MV-4-11 (cell line): Measurements from ENCODE around the gene CXXC1.
"Not testable (repeated sequence)": the region's sequence is repeated elsewhere in the genome, so short reads cannot be mapped to it uniquely, and the experiment has no call there.

ENCODE experiments used
- DNase-seq: peaks from one replicate; lab custom pipeline; 2025; lab: John Stamatoyannopoulos, UW

The CXXC1 gene

GRCh38 chr18:50274044-50274442 lies 13.4 kb downstream of the CXXC1 start:
- DNase-seq, result no peak

- DNase-seq, result no peak
Measured at GRCh38 chr18:50273203-50274043, 14.1 kb downstream of the CXXC1 start.

- no peak for DNase-seq
Measured at GRCh38 chr18:50272568-50272967, 14.9 kb downstream of the CXXC1 start.

- DNase-seq, result peak; percentile 30
Measured at GRCh38 chr18:50268022-50268747, 19.3 kb downstream of the CXXC1 start.

GRCh38 chr18:50266248-50266704 lies 21.2 kb downstream of the CXXC1 start, which contains the start of gene CFAP53:
Gene CFAP53, minus strand, starts transcription at chr18:50266495. Its CDS starts 91 bp downstream, at chr18:50266404.
- peak; percentile 90 for DNase-seq

- DNase-seq, result no peak
Measured at GRCh38 chr18:50262977-50263376, 24.5 kb downstream of the CXXC1 start.

DNA sequence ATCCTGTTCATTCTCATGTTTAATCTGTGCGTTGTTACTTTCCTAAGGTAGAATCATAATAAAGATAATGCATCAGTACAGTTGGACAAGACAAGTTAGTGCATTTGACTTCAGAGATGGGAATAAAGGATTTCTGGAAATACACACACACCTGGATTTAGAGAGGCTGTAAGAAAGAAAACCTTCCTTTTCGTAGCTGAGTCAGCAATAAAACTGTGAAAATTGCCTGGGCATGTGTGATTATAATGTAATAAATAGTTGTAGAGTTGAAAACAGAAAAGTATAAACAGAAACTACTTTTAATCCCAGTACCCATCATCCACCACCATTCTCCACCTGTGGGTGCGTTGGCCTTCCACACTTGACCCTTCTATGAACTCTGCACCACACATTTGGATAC lies 36.6 kb downstream of the CXXC1 start:
- no peak for DNase-seq

DNA sequence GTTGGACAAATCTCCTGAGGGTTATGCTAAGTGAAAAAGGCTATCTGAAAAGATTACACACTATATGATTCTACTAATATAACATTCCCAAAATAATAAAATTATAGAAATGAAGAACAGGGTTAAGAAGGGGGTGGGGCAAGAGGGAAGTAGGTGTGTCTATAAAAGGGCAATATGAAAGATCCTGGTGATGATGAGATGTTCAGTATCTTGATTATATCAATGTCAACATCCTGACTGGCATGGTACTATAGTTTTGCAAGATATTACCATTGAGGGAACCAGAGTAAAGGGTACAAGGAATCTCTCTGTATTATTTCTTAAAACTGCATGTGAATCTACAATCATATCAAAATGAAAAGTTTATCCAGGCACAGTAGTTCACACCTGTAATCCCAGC lies 37.9 kb downstream of the CXXC1 start:
- no peak for DNase-seq

DNA sequence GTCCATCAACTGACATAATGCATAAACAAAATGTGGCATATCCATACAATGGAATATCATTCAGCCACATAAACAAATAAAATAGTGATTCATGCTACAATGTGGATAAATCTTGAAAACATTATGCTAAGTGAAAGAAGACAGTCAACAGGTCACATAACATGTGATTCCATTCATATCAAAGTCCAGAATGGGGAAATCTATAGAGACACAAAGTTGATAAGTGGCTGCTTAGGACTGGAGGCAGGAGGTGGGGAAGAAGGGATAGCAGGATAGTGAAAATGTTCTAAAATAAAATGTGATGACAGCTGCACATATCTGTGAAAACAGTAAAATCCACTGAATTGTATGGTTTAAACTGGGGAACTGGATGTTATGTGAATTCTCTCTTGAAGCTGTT lies 39.9 kb downstream of the CXXC1 start:
- DNase-seq, result no peak

DNA sequence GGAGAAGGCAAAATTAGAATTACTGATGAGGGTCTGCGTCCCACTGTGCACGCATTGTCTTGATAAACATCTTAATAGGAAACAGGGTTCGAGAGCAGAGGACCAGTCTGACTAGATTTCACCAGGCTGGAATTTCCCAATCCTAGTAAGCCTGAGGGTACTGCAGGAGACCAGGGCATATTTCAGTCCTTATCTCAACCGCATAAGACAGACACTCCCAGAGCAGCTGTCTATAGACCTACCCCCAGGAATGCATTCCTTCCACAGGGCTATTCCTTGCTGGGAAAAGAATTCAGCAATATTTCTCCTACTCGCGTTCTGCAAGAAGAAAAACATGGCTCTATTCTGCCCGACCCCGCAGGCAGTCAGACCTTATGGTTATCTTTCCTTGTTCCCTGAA lies 45.7 kb downstream of the CXXC1 start:
- DNase-seq, result not testable (repeated sequence)

GRCh38 chr18:50240080-50240563 lies 47.4 kb downstream of the CXXC1 start:
- no peak for DNase-seq

DNA sequence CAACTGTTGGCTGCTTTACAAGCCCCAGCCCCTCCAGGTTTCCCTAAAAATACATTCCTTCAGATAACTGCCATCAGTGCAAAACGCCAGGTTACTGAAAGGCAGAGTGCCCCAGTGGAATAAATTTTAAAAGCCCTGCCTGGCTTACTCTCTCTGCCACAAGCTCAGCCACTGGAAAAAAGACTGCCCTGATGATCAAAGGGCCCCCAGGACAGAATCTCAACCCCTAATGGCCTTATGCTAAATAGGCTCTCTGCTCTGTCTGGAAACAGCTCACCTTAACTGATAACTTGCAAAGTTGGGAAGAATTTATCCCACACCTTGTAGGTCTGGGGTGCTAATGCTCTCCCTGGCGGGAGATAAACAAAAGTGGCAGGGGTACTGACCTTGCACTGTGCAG lies 55.1 kb downstream of the CXXC1 start:
- no peak for DNase-seq
